Calu3 (cell line): ENCODE data around the gene APOBEC3B. TPM values are rescaled to one million over a fixed set of nuclear protein-coding genes. Genes with fewer than 3 reads are reported as not detected.

ENCODE experiments used
- BruUV-seq: library from RNA; stranded (reverse); fragments of 400-500 nt; replicated peaks from 2 replicates; lab custom pipeline; 2021; lab: Mats Ljungman, UMichigan
- CTCF ChIA-PET: fragments of 300-600 bp; sonication (Branson Sonifier 250); formaldehyde crosslinking; loops from one replicate; lab custom pipeline; 2022; ENCODE audit warnings: antibody characterized with exemption; lab: Charles Lee
- DNase-seq: peaks from one replicate; pipeline ENCODE4 v3.0.0; 2022
- H3K27ac Mint-ChIP-seq: one replicate; pipeline ENCODE4 v1.8.0; 2022; ENCODE audit warnings: mixed read lengths; ENCODE audit not compliant: unreplicated experiment
- H3K27me3 Mint-ChIP-seq: one replicate; pipeline ENCODE4 v1.8.0; 2022; ENCODE audit warnings: mixed read lengths; ENCODE audit not compliant: unreplicated experiment
- H3K36me3 Mint-ChIP-seq: one replicate; pipeline ENCODE4 v1.8.0; 2022; ENCODE audit warnings: mild to moderate bottlenecking, moderate library complexity, mixed read lengths; ENCODE audit not compliant: insufficient read depth, unreplicated experiment
- H3K4me1 Mint-ChIP-seq: one replicate; pipeline ENCODE4 v1.8.0; 2022; ENCODE audit warnings: mild to moderate bottlenecking, low read depth, mixed read lengths; ENCODE audit not compliant: unreplicated experiment
- H3K4me3 Mint-ChIP-seq: one replicate; pipeline ENCODE4 v1.8.0; 2022; ENCODE audit warnings: mild to moderate bottlenecking, low read depth, moderate library complexity, mixed read lengths; ENCODE audit not compliant: unreplicated experiment
- H3K9me3 Mint-ChIP-seq: one replicate; pipeline ENCODE4 v1.8.0; 2022; ENCODE audit warnings: low read depth, mixed read lengths; ENCODE audit not compliant: unreplicated experiment
- intact Hi-C: fragments of 100-400 bp; cut with micrococcal nuclease; formaldehyde crosslinking; loops from one replicate; pipeline ENCODE4 v1.10.0; 2022; ENCODE audit not compliant: unreplicated experiment
- total RNA-seq: library from RNA; stranded (reverse); gene quantifications from 2 replicates; pipeline ENCODE4 v1.2.3, GENCODE V29; 2022
- TF ChIP-seq, protein P1 (sequence below): fragments of 200-600 bp; IDR thresholded peaks from one replicate; pipeline ENCODE4 v1.8.0; 2022; ENCODE audit warnings: antibody characterized with exemption; ENCODE audit not compliant: unreplicated experiment

The APOBEC3B gene
- total RNA-seq, 1 experiment from 2014 or later, result 43.3 TPM

DNA sequence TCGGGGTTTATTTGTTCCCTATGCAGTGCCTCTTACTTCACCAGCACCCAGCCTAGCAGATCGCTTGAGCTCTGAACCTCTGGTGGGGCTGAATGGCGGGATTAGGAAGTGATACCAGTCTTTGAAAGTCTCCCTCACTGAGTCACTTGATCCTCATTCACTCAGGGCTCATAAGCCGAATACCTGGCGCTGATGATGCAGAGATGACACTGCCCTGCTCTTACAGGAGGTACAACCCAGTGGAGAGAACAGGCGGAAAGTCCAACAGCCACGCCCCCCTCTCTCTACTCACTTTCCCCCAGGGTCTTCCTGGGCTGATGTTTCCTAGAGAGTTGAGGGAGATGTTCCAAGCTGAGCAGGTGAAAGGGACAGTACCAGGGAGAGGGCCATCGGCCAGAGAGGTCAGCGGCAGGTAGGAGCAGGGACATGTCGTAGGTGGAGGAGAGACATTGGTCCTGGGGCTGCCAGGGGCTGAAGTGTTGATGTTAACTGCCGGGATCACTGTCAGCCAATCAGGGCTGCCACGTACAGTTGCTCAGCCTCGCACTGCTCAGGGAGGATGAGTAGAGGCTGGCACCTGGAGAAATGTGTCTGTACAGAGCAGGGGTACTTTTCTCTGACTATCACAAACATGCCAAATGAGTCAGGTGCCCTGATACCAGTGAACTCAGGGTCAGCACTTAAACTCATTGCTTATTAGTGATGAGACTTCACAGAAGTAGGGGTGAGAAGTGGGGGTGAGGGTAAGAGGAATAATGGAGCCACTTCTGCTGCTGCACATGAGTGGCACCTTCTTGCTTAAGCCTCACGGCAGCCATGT is 34.6 kb upstream of the APOBEC3B start:
- Mint-ChIP-seq H3K9me3 (no peaks in the 10 kb centered on the region), H3K27ac (no peak overlapping the region), H3K36me3 (no peaks in the 10 kb centered on the region), H3K27me3 (peaks cover 41% of the 10 kb centered on the region), H3K4me3 (no peak overlapping the region), H3K4me1 (peaks cover 42% of the 10 kb centered on the region)
- BruUV-seq, result no TSS peak
- TF ChIP-seq, protein P1, sequence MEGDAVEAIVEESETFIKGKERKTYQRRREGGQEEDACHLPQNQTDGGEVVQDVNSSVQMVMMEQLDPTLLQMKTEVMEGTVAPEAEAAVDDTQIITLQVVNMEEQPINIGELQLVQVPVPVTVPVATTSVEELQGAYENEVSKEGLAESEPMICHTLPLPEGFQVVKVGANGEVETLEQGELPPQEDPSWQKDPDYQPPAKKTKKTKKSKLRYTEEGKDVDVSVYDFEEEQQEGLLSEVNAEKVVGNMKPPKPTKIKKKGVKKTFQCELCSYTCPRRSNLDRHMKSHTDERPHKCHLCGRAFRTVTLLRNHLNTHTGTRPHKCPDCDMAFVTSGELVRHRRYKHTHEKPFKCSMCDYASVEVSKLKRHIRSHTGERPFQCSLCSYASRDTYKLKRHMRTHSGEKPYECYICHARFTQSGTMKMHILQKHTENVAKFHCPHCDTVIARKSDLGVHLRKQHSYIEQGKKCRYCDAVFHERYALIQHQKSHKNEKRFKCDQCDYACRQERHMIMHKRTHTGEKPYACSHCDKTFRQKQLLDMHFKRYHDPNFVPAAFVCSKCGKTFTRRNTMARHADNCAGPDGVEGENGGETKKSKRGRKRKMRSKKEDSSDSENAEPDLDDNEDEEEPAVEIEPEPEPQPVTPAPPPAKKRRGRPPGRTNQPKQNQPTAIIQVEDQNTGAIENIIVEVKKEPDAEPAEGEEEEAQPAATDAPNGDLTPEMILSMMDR, result no peak
- CTCF ChIA-PET, result no interaction called here
- intact Hi-C loops, result no loop called here
- no peak for DNase-seq

DNA sequence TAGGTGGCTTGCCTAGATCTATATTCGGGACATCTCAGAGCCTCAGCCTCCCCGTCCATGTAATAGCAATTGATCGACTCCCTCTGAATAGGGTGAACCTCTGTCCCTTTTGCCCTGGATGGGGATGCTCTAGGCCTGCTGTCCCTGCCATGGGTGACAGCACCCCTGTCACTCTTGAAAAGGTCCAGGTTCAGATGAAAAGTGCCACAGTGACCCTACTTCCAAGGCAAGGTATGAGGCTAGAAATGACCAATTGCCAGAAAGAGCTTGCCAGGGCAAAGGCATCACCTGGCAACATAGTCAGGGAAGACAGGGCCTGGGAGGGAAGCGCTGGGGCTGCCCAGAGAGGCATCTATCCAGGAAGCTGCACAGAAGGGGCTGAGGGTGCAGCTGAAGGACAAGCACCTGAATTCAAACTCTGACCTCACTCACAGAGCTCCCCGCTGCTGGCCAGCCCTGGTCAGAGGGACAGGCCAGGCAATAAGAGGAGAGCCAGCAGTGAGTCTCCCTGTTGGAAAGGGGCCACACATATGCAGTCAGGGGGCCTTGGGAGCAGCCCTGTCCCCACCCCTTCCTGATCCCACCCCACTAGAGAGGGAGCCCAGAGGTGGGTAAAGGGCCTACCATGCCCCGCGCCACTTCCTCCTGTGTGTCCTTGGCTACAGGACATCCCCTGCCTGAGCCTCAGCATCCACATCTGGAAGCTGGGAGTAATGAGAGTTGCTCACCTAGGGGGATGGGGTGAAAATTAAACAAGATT is 33.8 kb upstream of the APOBEC3B start:
- TF ChIP-seq, protein P1, result no peak
- Mint-ChIP-seq H3K9me3 (no peaks in the 10 kb centered on the region), H3K27ac (no peak overlapping the region), H3K4me1 (peaks cover 46% of the 10 kb centered on the region), H3K4me3 (no peak overlapping the region), H3K27me3 (peaks cover 35% of the 10 kb centered on the region), H3K36me3 (no peaks in the 10 kb centered on the region)
- CTCF ChIA-PET, result no interaction called here
- DNase-seq, result no peak
- intact Hi-C loops, result no loop called here
- BruUV-seq, result no TSS peak

DNA sequence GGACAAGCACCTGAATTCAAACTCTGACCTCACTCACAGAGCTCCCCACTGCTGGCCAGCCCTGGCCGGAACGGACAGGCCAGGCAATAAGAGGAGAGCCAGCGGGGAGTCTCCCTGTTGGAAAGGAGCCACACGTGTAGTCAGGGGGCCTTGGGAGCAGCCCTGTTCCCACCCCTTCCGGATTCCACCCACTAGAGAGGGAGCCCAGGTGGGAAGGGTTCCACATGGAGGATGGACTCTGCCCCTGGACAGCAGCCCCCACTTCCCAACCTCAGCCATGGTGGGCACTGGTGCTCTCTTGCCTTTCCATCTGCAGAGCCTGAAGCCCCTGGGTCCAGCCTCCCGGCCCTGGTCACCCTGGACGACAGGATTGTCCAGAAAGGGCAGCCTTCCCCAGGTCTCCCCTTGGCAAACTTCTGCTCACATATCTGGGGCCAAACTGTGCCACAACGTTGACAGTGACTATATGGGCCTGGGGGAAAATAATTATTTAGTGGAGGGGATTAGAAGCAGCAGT is 32.2 kb upstream of the APOBEC3B start:
- Mint-ChIP-seq H3K9me3 (no peaks in the 10 kb centered on the region), H3K4me1 (peaks cover 46% of the 10 kb centered on the region), H3K4me3 (no peak overlapping the region), H3K27me3 (peaks cover 22% of the 10 kb centered on the region), H3K27ac (no peak overlapping the region), H3K36me3 (no peaks in the 10 kb centered on the region)
- CTCF ChIA-PET, result interaction anchor here (0.6 to 1.1 kb wide), 2 partner anchors 9 to 167 kb away, joined by 3 to 4 read pairs; no protein-coding TSS in a partner anchor
- no TSS peak for BruUV-seq
- DNase-seq, result no peak
- TF ChIP-seq, protein P1, result no peak
- intact Hi-C loops, result no loop called here

DNA sequence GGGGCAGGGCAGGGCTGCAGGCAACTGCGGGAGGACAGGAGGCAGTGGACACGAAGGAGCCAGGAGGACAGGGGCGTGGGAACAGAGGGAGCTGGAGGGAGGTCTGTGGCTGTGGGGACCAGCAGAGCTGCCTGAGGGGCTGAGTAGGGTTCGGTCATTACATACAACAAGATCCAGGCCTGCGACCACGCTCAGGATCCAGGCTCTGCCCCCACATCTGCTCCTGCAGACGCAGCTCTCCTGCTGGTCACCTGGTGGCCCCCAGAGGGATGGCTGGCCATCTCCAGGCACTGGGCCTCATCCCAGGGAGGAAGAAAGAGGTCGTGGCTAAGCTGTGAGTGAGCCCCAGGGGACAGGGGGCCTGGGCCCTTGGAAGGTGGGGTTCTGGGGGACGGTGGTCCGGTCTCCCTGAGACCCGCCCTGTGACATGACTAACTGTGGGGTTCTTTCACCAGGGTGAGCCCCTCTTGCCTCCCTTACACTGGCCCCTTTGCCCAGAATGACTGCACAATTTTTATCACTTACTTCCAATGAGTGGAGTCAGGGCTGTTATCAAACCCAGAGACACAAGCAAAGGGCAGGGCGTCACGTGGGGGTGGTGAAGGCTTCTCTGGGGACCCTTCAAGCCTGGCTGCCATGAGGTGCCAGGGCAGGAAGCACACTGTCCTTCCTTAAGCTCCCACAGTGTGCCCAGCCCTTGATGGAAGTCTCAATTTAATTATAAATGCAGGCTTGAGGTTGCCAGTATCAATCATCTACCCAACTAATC is 31.4 kb upstream of the APOBEC3B start:
- TF ChIP-seq, protein P1, result no peak
- Mint-ChIP-seq H3K27me3 (peaks cover 22% of the 10 kb centered on the region), H3K9me3 (no peaks in the 10 kb centered on the region), H3K4me3 (no peak overlapping the region), H3K27ac (no peak overlapping the region), H3K4me1 (peaks cover 40% of the 10 kb centered on the region), H3K36me3 (no peaks in the 10 kb centered on the region)
- no TSS peak for BruUV-seq
- CTCF ChIA-PET, result interaction anchor here (0.6 to 2.0 kb wide), 7 partner anchors 10 to 230 kb away, joined by 3 to 6 read pairs (median 3); no protein-coding TSS in a partner anchor
- DNase-seq, result no peak
- intact Hi-C loops, result no loop called here
